C4-2B (cell line): ENCODE results near the gene STX1A.

Experiments used
- ZFX ChIP-seq: fragments of 450-650 bp; IDR thresholded peaks from 2 replicates; pipeline ENCODE4 v1.6.1; 2017
- TF ChIP-seq, protein P1 (sequence below): fragments of 450-650 bp; conservative IDR thresholded peaks from 2 replicates; pipeline ENCODE4 v1.5.1; 2017; ENCODE audit warnings: mild to moderate bottlenecking

DNA sequence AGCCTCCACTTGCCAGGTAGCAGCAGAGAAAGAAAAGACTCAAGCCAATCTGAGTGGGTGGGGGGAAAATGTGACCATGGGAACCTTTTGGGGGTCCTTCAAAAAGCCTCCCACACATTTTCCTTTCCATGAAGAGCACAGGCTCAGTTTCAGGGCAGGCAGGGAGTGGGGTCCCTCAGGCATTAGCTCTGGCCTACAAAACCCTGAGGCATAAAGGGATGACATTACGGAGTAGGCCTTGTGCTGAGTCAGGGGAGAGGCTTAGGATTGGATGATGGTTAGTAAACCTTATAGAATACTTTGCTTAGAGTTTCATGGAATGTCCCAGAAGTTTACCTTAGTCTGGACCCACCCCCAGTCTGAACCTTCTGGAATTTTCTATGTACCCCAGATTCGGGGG lies 39.8 kb downstream of the STX1A start:
- TF ChIP-seq, protein P1, sequence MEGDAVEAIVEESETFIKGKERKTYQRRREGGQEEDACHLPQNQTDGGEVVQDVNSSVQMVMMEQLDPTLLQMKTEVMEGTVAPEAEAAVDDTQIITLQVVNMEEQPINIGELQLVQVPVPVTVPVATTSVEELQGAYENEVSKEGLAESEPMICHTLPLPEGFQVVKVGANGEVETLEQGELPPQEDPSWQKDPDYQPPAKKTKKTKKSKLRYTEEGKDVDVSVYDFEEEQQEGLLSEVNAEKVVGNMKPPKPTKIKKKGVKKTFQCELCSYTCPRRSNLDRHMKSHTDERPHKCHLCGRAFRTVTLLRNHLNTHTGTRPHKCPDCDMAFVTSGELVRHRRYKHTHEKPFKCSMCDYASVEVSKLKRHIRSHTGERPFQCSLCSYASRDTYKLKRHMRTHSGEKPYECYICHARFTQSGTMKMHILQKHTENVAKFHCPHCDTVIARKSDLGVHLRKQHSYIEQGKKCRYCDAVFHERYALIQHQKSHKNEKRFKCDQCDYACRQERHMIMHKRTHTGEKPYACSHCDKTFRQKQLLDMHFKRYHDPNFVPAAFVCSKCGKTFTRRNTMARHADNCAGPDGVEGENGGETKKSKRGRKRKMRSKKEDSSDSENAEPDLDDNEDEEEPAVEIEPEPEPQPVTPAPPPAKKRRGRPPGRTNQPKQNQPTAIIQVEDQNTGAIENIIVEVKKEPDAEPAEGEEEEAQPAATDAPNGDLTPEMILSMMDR: no peak
- TF ChIP-seq ZFX: no peak
